Endothelial cell (in vitro differentiated cells): ENCODE measurements around the gene MOSMO. TPM values are rescaled to one million over a fixed set of nuclear protein-coding genes. Genes with fewer than 3 reads are reported as not detected.

Source experiments
- DNase-seq: peaks from one replicate; pipeline ENCODE4 v3.0.0; 2021; ENCODE audit warnings: low spot score
- H3K27ac Mint-ChIP-seq: one replicate; pipeline ENCODE4 v1.8.0; 2021; ENCODE audit warnings: mixed read lengths, inconsistent platforms; ENCODE audit not compliant: unreplicated experiment
- H3K27me3 Mint-ChIP-seq: one replicate; pipeline ENCODE4 v1.8.0; 2021; ENCODE audit warnings: mild to moderate bottlenecking, moderate library complexity, mixed read lengths, inconsistent platforms; ENCODE audit not compliant: unreplicated experiment
- H3K36me3 Mint-ChIP-seq: one replicate; pipeline ENCODE4 v1.8.0; 2021; ENCODE audit warnings: mild to moderate bottlenecking, low read depth, mixed read lengths, inconsistent platforms; ENCODE audit not compliant: unreplicated experiment
- H3K4me1 Mint-ChIP-seq: one replicate; pipeline ENCODE4 v1.8.0; 2021; ENCODE audit warnings: mild to moderate bottlenecking, mixed read lengths, inconsistent platforms; ENCODE audit not compliant: unreplicated experiment
- H3K4me3 Mint-ChIP-seq: one replicate; pipeline ENCODE4 v1.8.0; 2021; ENCODE audit warnings: mild to moderate bottlenecking, mixed read lengths, inconsistent platforms; ENCODE audit not compliant: unreplicated experiment
- H3K9me3 Mint-ChIP-seq: one replicate; pipeline ENCODE4 v1.8.0; 2021; ENCODE audit warnings: mixed read lengths, inconsistent platforms; ENCODE audit not compliant: unreplicated experiment
- CTCF ChIP-seq: fragments of 200-600 bp; sonication (generic); IDR thresholded peaks from one replicate; pipeline ENCODE4 v1.5.0; 2021; ENCODE audit warnings: antibody characterized with exemption; ENCODE audit not compliant: unreplicated experiment
- total RNA-seq: library from RNA; stranded (reverse); fragmentation: NEBNext Ultra II Directional; extraction: Animal tissue kit (Norgen Biotek cat#: 25700); gene quantifications from one replicate; pipeline ENCODE4 v1.2.1, GENCODE V29; 2021; ENCODE audit not compliant: unreplicated experiment

MOSMO gene
- total RNA-seq, 1 donor from 2014 or later, result 15.1 TPM

- Mint-ChIP-seq H3K36me3 (no peaks in the 10 kb centered on the region), H3K27me3 (peaks cover 2% of the 10 kb centered on the region)
These were observed 2.2 kb upstream of the MOSMO start for GRCh38 chr16:22005746-22006145.

GRCh38 chr16:22006636-22007035 is 1.3 kb upstream of the MOSMO start:
- H3K4me1 Mint-ChIP-seq, result peaks cover 12% of the 10 kb centered on the region
- DNase-seq, result no peak
- no peaks in the 10 kb centered on the region for H3K9me3 Mint-ChIP-seq
- peak overlapping the region; percentile 91 for H3K4me3 Mint-ChIP-seq
- H3K27ac Mint-ChIP-seq, result no peak overlapping the region
- H3K27me3 Mint-ChIP-seq, result peaks cover 2% of the 10 kb centered on the region
- no peaks in the 10 kb centered on the region for H3K36me3 Mint-ChIP-seq
- TF ChIP-seq CTCF, result no peak

More at GRCh38 chr16:22005746-22006145, 2.2 kb upstream of the MOSMO start:
- Mint-ChIP-seq H3K9me3 (no peaks in the 10 kb centered on the region), H3K4me1 (peaks cover 10% of the 10 kb centered on the region), H3K27ac (no peak overlapping the region), H3K4me3 (no peak overlapping the region)
- TF ChIP-seq CTCF, result no peak
- DNase-seq, result no peak

- H3K4me1 Mint-ChIP-seq, result peaks cover 12% of the 10 kb centered on the region
- H3K9me3 Mint-ChIP-seq, result no peaks in the 10 kb centered on the region
- peak overlapping the region; percentile 91 for H3K4me3 Mint-ChIP-seq
- TF ChIP-seq CTCF, result no peak
- no peak for DNase-seq
- no peaks in the 10 kb centered on the region for H3K36me3 Mint-ChIP-seq
- peaks cover 2% of the 10 kb centered on the region for H3K27me3 Mint-ChIP-seq
- no peak overlapping the region for H3K27ac Mint-ChIP-seq
These were observed 777 bp upstream of the MOSMO start for GRCh38 chr16:22007159-22007508.

GRCh38 chr16:22008215-22009059 is 526 bp downstream of the MOSMO start:
- Mint-ChIP-seq H3K27me3 (peaks cover 2% of the 10 kb centered on the region), H3K27ac (no peak overlapping the region), H3K9me3 (no peaks in the 10 kb centered on the region), H3K4me3 (peak overlapping the region; percentile 94), H3K4me1 (peaks cover 16% of the 10 kb centered on the region), H3K36me3 (no peaks in the 10 kb centered on the region)
- DNase-seq, result peak; percentile 35
- no peak for TF ChIP-seq CTCF

GRCh38 chr16:22010902-22011301 is 3.0 kb downstream of the MOSMO start:
- no peak for TF ChIP-seq CTCF
- Mint-ChIP-seq H3K27ac (no peak overlapping the region), H3K9me3 (no peaks in the 10 kb centered on the region), H3K4me1 (peaks cover 16% of the 10 kb centered on the region), H3K27me3 (peaks cover 2% of the 10 kb centered on the region), H3K36me3 (no peaks in the 10 kb centered on the region), H3K4me3 (no peak overlapping the region)
- no peak for DNase-seq
